ENCODE results near the gene TJP1.
"Not testable (repeated sequence)": the region's sequence is repeated elsewhere in the genome, so short reads cannot be mapped to it uniquely, and the experiment has no call there.

The TJP1 gene

DNA sequence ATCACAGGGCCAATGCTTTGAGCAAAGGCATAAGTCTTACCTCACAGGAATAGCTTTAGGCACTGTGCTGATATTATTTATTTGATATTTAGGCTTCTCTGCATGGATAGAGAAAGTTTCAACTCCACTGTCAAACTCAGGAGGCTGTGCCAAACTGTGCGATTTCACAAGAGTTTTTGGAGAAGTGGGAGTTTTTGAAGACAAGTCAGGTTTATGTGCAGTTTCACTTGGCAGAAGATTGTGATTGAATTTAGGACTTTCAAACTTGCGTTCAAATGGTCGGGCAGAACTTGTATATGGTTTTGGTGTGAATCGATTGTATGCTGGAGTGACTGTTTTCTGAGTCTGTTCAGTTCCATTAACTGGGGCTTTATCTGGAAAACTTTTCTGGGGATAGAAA, 113.7 kb downstream of the TJP1 start:
- DNase-seq (ENCODE audit: low read depth in 2 of 2, low spot score in 1 of 2), result no peak

DNA sequence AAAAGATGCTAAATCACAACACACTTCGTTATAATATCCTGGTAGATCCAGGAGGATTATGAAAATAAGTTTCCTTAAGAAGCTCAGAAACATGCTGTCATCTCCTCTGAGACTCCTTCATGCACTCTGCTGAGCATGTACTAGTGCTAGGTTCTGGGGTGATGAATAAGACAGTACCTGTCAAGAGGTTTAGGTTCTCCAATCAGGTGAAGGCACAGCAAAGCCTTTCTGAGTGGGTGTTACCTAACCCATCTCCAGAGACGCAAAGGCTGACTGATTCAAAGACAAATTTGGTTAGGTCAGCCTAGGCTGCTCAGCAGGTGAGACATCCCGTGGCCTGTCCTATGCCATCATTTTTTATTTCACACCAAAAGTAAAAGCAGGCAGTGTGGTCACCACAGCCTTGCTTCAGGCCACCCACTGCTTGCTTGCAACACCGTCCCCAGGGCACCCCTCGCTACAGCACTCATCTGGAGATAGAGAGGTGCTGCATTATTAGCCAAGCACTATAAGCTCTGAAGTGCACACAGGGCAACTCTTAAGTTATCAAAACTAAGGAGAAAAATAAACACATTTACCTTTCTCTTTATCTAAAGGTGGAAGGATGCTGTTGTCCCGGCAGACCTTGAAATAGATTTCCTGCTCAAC, 117.2 kb downstream of the TJP1 start:
- no peak for DNase-seq (ENCODE audit: low read depth in 2 of 2, low spot score in 1 of 2)

DNA sequence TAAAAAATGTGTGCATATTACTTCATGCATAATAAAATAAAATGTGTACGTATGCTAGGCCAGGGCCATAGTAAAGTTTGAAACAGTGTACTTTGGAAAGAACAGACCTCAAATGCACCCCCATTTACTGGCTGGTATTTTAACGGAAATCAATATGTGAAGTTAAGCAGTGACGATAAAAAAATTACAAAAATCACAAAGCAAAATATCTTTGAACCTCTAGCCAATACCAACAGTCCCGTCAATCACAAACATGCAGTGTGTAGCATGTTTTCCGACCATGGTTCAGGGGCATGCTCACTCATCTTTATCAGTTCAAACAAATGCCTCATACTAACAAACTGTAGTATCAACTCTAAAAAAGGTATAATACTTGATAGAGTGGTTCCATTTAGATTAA, 121.1 kb downstream of the TJP1 start:
- DNase-seq (ENCODE audit: low read depth in 2 of 2, low spot score in 1 of 2), result no peak

DNA sequence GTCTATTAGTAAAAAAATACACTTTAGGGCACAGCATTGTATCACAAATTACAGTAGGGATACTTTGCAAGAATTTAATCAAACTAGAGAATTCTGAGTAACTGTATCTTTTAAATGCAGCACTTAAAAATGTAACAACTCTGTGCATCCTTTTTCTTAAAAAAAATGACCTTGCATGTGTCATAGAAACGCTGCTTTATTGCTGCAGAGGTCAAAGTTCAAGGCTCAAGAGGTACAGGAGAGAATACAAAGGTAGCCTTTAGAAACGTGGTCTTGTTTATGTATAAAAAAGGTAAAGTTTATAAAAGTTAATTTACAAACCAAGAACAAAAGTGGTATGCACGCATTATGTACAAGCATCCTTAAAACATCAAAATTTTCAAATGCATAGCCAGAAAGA, 122.0 kb downstream of the TJP1 start:
- DNase-seq (ENCODE audit: low read depth in 2 of 2, low spot score in 1 of 2), result no peak

DNA sequence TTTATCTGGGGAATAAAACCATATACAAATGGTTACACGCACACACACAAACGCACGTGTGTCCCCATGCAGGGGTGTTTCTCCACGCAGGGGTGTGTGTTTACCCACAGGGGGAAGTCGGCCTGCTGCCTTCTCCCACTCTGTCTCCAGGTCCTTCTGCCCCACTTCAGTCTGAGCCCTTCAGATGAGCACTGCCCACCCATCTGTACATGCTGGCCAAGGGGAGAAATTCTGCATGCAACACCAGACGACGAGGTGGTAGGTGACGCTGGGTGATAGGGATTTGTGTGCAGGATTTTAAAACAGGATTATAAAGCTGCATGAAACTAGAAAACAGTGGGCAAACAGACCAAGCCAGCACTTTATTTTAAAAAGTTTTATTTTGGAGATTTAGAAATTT, 122.5 kb downstream of the TJP1 start:
- DNase-seq (ENCODE audit: low read depth in 2 of 2, low spot score in 1 of 2), result no peak

DNA sequence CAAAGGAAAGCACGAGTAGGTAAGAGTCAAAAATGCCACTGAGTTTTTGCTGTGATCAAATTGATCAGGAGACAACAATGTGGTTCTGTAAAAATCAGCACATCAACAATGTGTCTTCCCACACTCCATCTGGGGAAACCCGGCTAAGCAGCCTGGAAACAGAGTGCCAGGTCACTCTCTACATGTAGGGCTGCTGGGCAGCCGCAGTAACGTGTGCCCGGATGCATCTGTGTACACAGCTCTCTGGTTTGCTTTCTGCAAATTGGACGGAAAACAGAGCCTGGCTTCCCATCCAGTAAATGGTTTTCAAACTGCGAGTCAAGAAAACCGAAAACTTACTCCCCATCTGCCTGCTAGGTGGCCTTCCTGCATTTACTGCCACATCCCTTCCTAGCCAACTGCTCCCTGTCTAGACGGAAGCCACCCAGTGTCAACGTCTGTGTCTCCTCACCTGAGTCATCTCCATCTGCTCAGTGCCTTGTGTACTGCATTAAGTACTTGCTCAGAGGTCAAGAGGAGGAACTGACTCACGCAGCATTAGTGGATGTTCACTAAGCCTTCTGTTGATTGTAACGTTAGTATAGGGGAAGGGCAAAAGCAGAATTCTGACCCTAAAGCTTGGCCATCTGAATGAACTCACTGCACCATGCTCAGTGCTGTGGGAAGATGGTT, 124.1 kb downstream of the TJP1 start:
- no peak for DNase-seq (ENCODE audit: low read depth in 2 of 2, low spot score in 1 of 2)

DNA sequence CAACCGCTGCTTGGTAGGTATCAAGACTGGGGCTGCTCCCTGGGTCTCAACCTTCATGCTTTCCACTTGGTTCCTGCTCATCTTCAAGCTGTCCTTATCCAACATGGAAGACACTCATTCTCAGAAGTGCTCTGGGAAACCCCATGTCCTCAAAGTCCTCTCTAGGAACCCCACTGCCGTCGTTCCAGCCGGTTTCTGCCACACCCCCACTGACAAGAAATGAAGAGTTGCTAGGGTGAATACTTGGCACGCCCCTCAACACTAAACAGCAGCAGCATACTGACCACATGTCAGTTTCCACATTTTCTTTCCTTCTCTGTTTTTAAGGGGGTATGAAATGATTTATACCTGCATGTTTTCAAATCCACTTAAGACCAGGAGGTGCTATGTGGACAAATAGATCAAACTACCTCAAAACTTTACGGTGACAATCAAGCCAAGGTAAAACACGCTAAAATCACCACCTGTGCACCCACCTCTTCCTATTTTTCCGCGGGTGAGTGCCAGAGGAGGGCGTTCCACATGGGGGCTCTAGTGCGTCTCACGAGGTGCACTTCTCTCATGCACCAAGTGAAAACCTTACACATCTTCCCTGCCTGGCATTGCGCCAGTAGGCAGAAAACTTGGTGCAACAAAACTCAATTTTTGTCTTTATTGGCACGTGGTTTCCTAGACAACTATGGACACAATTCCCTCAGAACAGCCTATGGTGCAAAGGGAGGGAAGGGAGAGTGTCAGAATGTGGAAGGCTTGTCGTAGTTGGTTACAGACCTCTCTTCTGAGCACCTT, 125.1 kb downstream of the TJP1 start:
- no peak for DNase-seq (ENCODE audit: low read depth in 2 of 2, low spot score in 1 of 2)

DNA sequence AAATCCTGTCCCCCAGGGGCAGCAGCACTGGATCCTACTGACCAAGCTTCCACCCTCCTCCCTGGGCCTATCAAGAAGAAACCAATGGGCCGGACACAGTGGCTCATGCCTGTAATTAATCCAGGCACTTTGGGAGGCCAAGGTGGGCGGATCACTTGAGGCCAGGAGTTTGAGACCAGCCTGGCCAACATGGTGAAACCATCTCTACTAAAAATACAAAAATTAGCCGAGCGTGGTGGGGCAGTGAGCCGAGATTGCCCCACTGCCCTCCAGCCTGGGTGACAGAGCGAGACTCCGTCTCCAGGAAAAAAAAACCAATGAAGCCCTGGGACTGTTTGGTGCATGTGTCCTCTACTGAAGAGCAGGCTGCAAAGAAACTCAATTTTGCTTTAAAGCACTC, 125.8 kb downstream of the TJP1 start:
- not testable (repeated sequence) for DNase-seq (ENCODE audit: low read depth in 2 of 2, low spot score in 1 of 2)

DNA sequence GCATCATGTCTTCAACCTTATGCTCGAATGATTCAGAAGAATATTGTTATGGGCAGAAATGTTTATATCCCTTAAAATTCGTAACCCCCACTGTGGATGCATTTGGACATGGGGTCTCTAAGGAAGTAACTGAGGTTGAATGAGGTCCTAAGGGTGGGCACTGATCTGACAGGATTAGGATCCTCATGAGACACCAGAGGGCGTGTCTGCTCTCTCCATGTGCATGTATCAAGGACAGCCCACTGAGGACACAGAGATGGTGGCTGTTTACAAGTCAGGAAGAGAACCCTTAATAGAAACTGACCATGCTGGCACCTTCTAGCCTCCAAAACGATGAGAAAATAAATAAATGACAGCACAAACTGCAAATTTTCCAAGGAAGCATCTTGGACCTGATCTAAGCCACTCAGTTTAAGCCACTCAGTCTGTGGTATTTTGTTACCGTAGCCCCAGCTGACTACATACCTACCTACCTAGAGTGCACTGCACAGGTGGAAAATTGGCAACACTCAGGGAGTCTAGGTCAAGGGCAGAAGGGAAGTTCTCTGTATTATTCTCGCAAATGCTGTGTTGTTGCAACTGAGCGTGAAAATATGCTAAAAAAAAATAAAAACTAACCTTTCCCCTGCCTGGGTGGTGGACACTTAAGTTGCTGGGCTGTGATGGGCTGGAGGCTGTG, 126.6 kb downstream of the TJP1 start:
- no peak for DNase-seq (ENCODE audit: low read depth in 2 of 2, low spot score in 1 of 2)

DNA sequence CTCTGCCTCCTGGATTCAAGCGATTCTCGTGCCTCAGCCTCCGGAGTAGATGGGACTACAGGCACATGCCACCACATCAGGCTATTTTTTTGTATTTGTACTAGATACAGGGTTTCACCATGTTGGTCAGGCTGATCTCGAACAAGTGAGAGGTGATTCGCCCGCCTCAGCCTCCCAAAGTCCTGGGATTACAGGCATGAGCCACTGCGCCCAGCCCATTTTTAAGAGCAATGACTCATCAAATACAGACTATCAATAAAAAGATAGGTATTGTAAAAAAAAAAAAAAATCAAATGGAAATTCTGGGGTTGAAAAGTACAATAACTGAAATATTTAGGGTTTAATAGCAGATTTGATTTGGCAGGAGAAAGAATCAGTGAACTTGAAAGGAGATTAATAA, 129.0 kb downstream of the TJP1 start:
- no peak for DNase-seq (ENCODE audit: low read depth in 2 of 2, low spot score in 1 of 2)

DNA sequence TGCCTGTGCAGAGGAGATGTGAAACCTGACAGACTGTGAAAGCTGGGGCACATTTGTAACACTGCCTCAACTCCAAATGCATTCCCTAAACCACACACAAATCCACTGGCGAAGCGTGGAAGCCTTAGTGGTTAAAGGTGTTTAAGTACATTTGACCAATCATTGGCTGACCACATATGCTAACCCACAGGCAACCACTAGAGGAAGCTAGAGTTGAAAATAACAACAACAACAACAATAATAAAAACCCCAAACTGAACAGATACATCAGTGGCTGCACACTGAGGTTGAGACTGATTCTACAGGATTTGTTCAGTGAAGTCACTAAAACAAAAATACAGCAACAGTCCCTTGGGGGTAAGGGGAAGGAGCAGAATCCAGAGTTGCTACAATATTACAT, 129.7 kb downstream of the TJP1 start:
- DNase-seq (ENCODE audit: low read depth in 2 of 2, low spot score in 1 of 2), result no peak

DNA sequence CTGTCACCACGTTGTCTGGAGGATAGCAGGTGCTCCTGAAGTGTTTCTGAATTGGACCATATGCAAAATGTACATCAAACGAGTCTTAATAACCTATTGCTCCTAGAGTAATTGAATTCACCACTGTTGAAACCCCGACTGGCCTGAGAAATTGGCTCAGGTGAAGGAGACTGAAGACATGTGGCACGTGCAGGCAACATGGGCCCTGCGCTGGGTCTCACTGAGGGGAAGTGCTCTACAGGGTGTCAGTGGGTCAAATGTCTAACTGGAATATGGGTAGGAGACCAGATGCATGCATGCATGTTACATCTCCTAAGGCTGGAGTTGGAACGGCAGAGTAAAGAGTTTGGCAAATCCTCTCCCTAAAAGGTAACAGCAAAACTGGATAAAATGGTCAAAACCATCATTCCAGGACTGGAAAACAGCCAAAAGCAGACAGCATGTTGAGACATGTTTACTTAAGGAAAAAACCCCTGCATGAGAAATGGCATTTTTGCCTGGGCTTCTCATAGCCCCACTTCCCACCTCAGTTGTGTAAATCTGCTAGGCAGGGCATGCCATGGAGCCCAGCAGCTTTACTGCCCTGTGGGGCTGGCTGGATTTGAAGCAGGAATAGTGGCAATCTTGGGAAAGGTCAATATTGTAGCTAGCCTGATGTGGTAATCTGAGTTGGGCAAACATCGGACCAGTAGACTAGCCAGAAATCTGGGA, 131.3 kb downstream of the TJP1 start:
- no peak for DNase-seq (ENCODE audit: low read depth in 2 of 2, low spot score in 1 of 2)

DNA sequence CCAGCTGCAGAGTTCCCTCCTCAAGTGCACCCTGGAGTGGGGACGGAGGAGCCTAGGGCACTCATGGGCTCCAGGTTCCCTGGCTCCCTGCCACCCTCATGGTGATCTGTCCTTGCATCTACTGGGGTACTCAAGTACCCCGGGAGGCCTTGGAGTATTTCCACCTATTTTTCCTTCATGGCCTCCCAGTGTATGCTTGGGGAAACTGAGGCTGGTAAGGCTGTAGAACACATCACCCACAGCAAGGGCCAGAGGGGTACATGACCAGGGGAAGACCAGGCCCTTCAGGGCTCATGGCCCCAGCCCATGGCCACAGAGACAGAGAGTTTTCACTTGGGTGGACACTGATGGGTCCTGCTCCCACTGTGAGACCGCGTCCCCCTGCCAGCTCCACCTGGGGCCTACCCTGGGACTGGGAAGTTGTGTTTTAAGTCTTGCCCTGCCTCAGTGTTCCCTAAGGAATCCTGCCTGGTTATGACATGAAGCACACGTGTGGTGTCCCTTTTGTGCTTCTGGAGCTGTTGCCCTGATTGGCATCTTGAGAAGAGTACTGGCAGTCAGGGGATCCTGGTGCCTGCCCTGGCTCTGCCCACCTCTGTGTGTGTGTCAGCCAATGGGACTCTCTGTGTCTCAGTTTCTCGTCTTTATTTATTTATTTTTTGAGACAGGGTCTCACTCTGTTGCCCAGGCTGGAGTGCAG, 132.8 kb downstream of the TJP1 start:
- DNase-seq (ENCODE audit: low read depth in 2 of 2, low spot score in 1 of 2), result no peak

DNA sequence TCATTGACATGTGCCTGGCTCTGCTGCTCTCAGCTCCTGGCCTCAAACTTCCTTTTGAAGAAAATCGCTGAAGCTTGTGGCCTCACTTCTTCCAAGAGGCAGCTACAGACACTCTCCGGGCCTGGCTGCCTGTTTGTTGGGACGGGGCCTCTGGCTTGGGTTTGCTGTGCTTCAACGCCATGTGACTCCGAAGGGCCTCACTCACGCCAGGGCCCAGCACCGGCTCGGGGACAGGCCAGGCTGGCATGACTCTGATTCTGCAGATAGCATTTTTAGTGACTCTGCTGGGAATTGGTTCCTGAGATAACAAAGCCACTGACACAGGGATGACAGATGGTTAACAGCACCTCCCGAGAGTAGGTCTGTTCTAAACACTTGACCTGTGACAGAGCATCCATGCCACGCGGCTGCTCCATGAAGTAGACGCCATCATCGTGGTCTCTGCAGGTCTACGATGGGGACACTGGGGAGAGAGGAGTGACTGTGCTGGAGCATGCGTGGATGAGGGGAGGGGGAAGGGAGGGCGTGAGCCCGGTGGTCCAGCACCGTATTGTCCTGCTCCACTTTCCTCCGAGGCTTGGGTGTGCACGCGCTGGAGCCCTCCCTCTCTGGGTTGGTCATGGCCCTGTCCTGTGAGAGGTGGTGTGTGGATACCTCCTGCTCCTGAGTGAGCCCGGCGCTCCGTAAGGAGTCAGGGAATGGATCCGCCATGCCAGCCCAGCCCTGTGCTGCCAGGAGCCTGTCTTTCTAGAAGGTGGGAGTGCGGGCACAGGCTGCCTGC, 133.6 kb downstream of the TJP1 start:
- no peak for DNase-seq (ENCODE audit: low read depth in 2 of 2, low spot score in 1 of 2)

DNA sequence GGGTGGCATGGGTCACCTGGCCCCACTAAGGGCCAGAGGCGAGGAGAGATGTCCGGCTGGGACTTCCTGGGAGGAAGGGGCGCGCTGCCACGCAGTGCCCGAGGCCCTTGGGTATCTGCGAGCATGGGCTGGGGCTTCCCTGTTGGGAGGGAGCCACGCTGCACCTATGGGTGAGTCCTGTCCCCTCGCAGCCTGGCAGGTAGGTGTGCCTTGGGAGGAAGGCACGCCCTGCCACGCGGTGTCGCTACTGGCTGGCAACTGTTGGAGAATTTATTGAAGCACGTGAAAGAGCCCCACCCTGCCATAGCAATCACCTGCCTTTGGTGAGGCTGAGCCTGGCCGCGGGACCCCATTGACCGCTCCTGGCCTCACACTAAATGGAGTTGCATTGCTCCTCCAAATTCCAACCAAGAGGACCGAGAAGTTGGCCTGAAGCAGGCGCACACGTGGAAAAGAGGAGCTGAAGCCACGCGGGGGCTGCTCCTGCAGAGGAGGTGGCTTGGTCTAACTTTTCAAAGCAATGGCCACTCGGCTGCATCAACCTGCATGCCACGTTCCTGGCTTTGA, 134.2 kb downstream of the TJP1 start:
- no peak for DNase-seq (ENCODE audit: low read depth in 2 of 2, low spot score in 1 of 2)

DNA sequence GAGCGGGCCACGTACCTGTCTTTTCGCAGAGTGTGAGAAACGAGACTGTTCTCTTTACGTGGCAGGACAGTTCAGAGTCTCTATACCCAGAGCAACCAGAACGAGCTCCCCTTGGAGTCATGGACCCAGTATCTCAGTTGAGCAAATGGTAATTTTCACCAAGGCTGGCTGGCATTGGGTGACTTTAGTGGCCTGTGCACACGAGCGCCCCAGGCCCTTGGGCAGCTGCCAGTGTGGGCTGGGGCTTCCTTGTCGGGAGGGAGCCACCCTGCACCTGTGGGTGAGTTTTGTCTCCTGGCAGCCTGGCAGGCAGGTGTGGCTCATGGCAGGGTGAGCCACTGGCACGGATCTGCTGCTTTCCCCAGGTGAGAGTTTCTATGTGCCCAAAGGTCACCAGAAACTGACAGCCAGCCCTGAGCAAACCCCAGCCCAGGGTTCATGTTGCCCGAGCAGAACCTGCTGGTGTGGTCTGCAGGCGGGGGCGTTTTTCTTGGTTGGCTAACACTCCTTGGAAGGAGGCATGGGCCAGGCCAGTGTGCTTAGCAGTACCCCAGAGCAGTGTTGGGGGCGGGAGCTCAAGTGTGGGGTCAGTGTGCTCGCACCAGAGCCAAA, 135.0 kb downstream of the TJP1 start:
- no peak for DNase-seq (ENCODE audit: low read depth in 2 of 2, low spot score in 1 of 2)

DNA sequence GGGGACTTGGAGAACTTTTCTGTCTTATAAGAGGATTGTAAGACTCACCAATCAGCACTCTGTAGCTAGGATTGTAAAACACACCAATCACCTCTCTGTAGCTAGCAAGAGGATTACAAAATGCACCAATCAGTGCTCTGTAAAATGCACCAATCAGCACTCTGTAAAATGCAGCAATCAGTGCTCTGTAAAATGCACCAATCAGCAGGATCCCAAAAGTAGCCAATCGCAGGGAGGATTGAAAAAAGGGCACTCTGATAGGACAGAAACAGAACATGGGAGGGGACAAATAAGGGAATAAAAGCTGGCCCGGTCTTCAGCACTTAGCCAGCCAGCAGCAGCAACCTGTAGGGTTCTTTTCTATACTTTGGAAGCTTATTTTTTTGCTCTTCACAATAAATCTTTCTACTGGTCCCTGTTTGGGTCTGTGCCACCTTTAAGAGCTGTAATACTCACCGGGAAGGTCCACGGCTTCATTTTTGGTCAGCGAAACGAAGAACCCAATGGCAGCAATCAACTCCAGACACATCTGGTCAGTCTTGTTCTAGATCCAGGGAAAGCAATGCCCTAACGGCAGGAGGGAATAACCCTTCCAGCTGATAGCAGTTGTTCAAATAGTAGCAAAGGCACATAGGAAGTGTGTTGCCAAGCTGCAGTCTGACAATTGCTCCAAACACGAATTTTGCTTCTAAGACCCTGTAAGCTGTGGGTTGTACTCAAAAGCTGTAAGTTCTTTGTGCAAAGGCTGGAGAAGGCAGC, 135.6 kb downstream of the TJP1 start:
- DNase-seq (ENCODE audit: low read depth in 2 of 2, low spot score in 1 of 2), result no peak

DNA sequence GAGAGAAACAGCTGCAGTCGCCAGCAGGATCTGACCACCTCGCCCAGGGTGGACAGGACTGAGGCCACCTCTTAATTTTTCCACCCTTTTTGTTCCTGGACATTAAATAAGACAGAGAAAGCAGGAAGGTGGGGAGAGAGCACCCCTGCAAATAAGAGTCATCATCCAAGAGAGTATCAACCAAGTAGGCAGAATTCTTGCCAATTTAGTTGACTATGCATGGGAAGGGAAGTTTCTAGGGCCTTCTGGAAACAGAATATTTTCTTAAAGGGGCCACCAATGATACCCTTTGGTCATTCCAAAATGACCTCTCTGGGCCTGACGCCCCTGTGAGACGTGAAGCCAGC, 136.2 kb downstream of the TJP1 start:
- DNase-seq (ENCODE audit: low read depth in 2 of 2, low spot score in 1 of 2), result no peak
